Prostate gland (tissue), 2 donors: Measurements from ENCODE around the gene ZNF770. TPM values are rescaled to one million over a fixed set of nuclear protein-coding genes. Genes with fewer than 3 reads are reported as not detected.

Experiments
- DNase-seq: peaks from one replicate; pipeline ENCODE4 v3.0.0-alpha.2; 2019; ENCODE audit warnings: low spot score
- H3K27ac ChIP-seq, 2 donors: fragments of 200-600 bp; sonication (generic); 2 replicates each; pipeline ENCODE4 v1.5.1; 2017 to 2019
- H3K27me3 ChIP-seq: fragments of 200-600 bp; sonication (generic); replicated peaks from 2 replicates; pipeline ENCODE4 v1.5.1; 2019; ENCODE audit not compliant: insufficient read depth
- H3K36me3 ChIP-seq, 2 donors: fragments of 200-600 bp; sonication (generic); 1 replicate in 1 of 2; 2 replicates in 1 of 2; pipeline versions ENCODE4 v1.5.1 to v1.8.1; 2017 to 2019
- H3K4me1 ChIP-seq: fragments of 200-600 bp; sonication (generic); replicated peaks from 2 replicates; pipeline ENCODE4 v1.5.1; 2019
- H3K4me3 ChIP-seq, 2 donors: fragments of 200-600 bp; sonication (generic); 2 replicates each; pipeline ENCODE4 v1.5.1; 2017 to 2019
- H3K9me3 ChIP-seq: fragments of 200-600 bp; sonication (generic); 2 replicates; pipeline ENCODE4 v1.5.1; 2017
- CTCF ChIP-seq, 4 experiments: fragments of 200-600 bp in 2 of 4; fragments of 450-650 bp in 2 of 4; sonication (generic) in 2 of 4; IDR thresholded peaks; 1 replicate in 3 of 4; 2 replicates in 1 of 4; pipeline ENCODE4 v1.5.1; 2016 to 2019; ENCODE audit warnings: antibody characterized with exemption in 4 of 4, mild to moderate bottlenecking in 2 of 4, moderate library complexity in 2 of 4
- POLR2A ChIP-seq: fragments of 450-650 bp; IDR thresholded peaks from one replicate; pipeline ENCODE4 v1.6.1; 2016; ENCODE audit warnings: antibody characterized with exemption, mild to moderate bottlenecking
- POLR2AphosphoS5 ChIP-seq: sonication (generic); formaldehyde crosslinking; IDR thresholded peaks from one replicate; pipeline ENCODE4 v1.6.1; 2017; ENCODE audit warnings: antibody characterized with exemption
- WGBS: methylation state at CpG from one replicate; pipeline ENCODE4 v1.1.5; 2018; 5-methylcytosine and 5-hydroxymethylcytosine counted together
- intact Hi-C: fragments of 100-400 bp; cut with DNase I; formaldehyde crosslinking; loops from one replicate; pipeline ENCODE4 v1.14.2; 2022
- total RNA-seq, 2 donors: library from RNA; depleted of rRNA; stranded (reverse); fragments of >200 nt; gene quantifications; one replicate each; pipeline ENCODE4 v1.1.0, GENCODE V29; 2016

The ZNF770 gene
- total RNA-seq, 2 donors from 2014 or later: 29.6 to 32.0 TPM

- Histone ChIP-seq H3K36me3 (no peaks in the 10 kb centered on the region), H3K27me3 (no peaks in the 10 kb centered on the region), H3K9me3 (no peaks in the 10 kb centered on the region), H3K4me1 (no peaks in the 10 kb centered on the region), H3K4me3 (no peak overlapping the region), H3K27ac (no peak overlapping the region)
- WGBS: 88% methylated on average over 6 of the region's 6 CpGs
- intact Hi-C loops: no loop called here
- no peak for DNase-seq
- no peak for TF ChIP-seq POLR2A
- no peak for TF ChIP-seq POLR2AphosphoS5
- no peak for TF ChIP-seq CTCF (IDR thresholded peaks at IDR 0.05)
Measured at GRCh38 chr15:34993412-34993811, 5.3 kb upstream of the ZNF770 start.

GRCh38 chr15:34987609-34988026 lies 469 bp downstream of the ZNF770 start:
- no peak for TF ChIP-seq CTCF (IDR thresholded peaks at IDR 0.05)
- no peak for TF ChIP-seq POLR2A
- TF ChIP-seq POLR2AphosphoS5: no peak
- intact Hi-C loops: loop anchor here (1.0 kb wide), 1 partner anchor 18 kb away; the partner anchor contains the start of gene AQR
- WGBS: 0% methylated on average over 16 of the region's 16 CpGs
- Histone ChIP-seq H3K4me1 (peaks cover 4% of the 10 kb centered on the region), H3K4me3 (peak overlapping the region; percentile 81 to 88), H3K27me3 (no peaks in the 10 kb centered on the region), H3K9me3 (no peaks in the 10 kb centered on the region), H3K36me3 (no peaks in the 10 kb centered on the region), H3K27ac (peak overlapping the region; percentile 96 to 97)
- DNase-seq: no peak

GRCh38 chr15:34986771-34987480 lies 1.2 kb downstream of the ZNF770 start:
- Histone ChIP-seq H3K4me1 (peaks cover 4% of the 10 kb centered on the region), H3K27ac (no peak overlapping the region), H3K4me3 (peak overlapping the region; percentile 81 to 88), H3K9me3 (no peaks in the 10 kb centered on the region), H3K27me3 (no peaks in the 10 kb centered on the region), H3K36me3 (no peaks in the 10 kb centered on the region)
- intact Hi-C loops: no loop called here
- TF ChIP-seq CTCF (IDR thresholded peaks at IDR 0.05) (no peak), POLR2AphosphoS5 (no peak)
- 21% methylated on average over 9 of the region's 9 CpGs for WGBS
- no peak for DNase-seq

GRCh38 chr15:34986326-34986725 lies 1.8 kb downstream of the ZNF770 start:
- no peak for DNase-seq
- H3K36me3 ChIP-seq: no peaks in the 10 kb centered on the region
- H3K27me3 ChIP-seq: no peaks in the 10 kb centered on the region
- intact Hi-C loops: no loop called here
- WGBS: 69% methylated on average over 1 of the region's 1 CpG
- peaks cover 4% of the 10 kb centered on the region for H3K4me1 ChIP-seq
- H3K9me3 ChIP-seq: no peaks in the 10 kb centered on the region
- H3K27ac ChIP-seq: no peak overlapping the region
- peak overlapping the region in 1 of 2 donors; percentile 81 for H3K4me3 ChIP-seq
- TF ChIP-seq POLR2A: no peak
- TF ChIP-seq CTCF (IDR thresholded peaks at IDR 0.05): no peak
